Activated CD8-positive, alpha-beta T cell treated with anti-CD3 and anti-CD28 coated beads for 36 hours (primary cell): Measurements from ENCODE around the gene ACAP3. TPM values are rescaled to one million over a fixed set of nuclear protein-coding genes. Genes with fewer than 3 reads are reported as not detected.

Experiments used
- ATAC-seq: fragments of 200-7000 bp; cut with Tn5 transposase; one replicate; pipeline ENCODE4 v1.10.0; 2021; ENCODE audit warnings: mild to moderate bottlenecking, moderate library complexity
- CTCF ChIA-PET: fragments of 350-600 bp; sonication (Branson Sonifier 250); formaldehyde crosslinking; loops from one replicate; lab custom pipeline; 2021; ENCODE audit warnings: antibody characterized with exemption; lab: Charles Lee
- POLR2A ChIA-PET: fragments of 350-600 bp; sonication (Branson Sonifier 250); formaldehyde crosslinking; loops from one replicate; lab custom pipeline; 2021; ENCODE audit warnings: antibody characterized with exemption; lab: Charles Lee
- DNase-seq: peaks from one replicate; pipeline ENCODE4 v3.0.0-alpha.2; 2020
- H3K27ac Mint-ChIP-seq: one replicate; pipeline ENCODE4 v1.8.0; 2021; ENCODE audit warnings: mild to moderate bottlenecking, mixed read lengths
- H3K27me3 Mint-ChIP-seq: one replicate; pipeline ENCODE4 v1.8.0; 2021; ENCODE audit warnings: mixed read lengths
- H3K36me3 Mint-ChIP-seq: one replicate; pipeline ENCODE4 v1.8.0; 2021; ENCODE audit warnings: low read depth, mixed read lengths
- H3K4me1 Mint-ChIP-seq: one replicate; pipeline ENCODE4 v1.8.0; 2021; ENCODE audit warnings: low read depth, mixed read lengths
- H3K4me3 Mint-ChIP-seq: one replicate; pipeline ENCODE4 v1.8.0; 2021; ENCODE audit warnings: mild to moderate bottlenecking, moderate library complexity, mixed read lengths
- H3K9me3 Mint-ChIP-seq: one replicate; pipeline ENCODE4 v1.8.0; 2021; ENCODE audit warnings: mixed read lengths
- CTCF ChIP-seq: fragments of 200-600 bp; IDR thresholded peaks from one replicate; pipeline ENCODE4 v1.8.0; 2022; ENCODE audit warnings: antibody characterized with exemption, mild to moderate bottlenecking
- intact Hi-C: fragments of 100-400 bp; cut with micrococcal nuclease; formaldehyde crosslinking; loops from one replicate; pipeline ENCODE4 v1.10.0; 2022
- total RNA-seq, 2 experiments: library from RNA; stranded (reverse); gene quantifications; one replicate each; pipeline ENCODE4 v1.2.3, GENCODE V29; 2021

ACAP3 gene
- total RNA-seq, 2 experiments from 2014 or later: 41.1 to 42.5 TPM

GRCh38 chr1:1282998-1283397 lies 24.7 kb downstream of the ACAP3 start:
- intact Hi-C loops: no loop called here
- Mint-ChIP-seq H3K9me3 (no peaks in the 10 kb centered on the region), H3K36me3 (no peaks in the 10 kb centered on the region), H3K27me3 (no peaks in the 10 kb centered on the region), H3K4me3 (no peak overlapping the region), H3K27ac (no peak overlapping the region), H3K4me1 (peaks cover 2% of the 10 kb centered on the region)
- CTCF ChIA-PET: no interaction called here
- POLR2A ChIA-PET: no interaction called here
- TF ChIP-seq CTCF: no peak
- ATAC-seq (peak; percentile 45), DNase-seq (peak; percentile 55)

GRCh38 chr1:1281533-1282321 lies 26.0 kb downstream of the ACAP3 start:
- ATAC-seq (peak; percentile 52), DNase-seq (peak; percentile 40)
- H3K4me1 Mint-ChIP-seq: peaks cover 2% of the 10 kb centered on the region
- no peak overlapping the region for H3K4me3 Mint-ChIP-seq
- TF ChIP-seq CTCF: no peak
- H3K36me3 Mint-ChIP-seq: no peaks in the 10 kb centered on the region
- no peak overlapping the region for H3K27ac Mint-ChIP-seq
- no peaks in the 10 kb centered on the region for H3K27me3 Mint-ChIP-seq
- ChIA-PET CTCF (no interaction called here), POLR2A (interaction anchor here (1.4 kb wide), 1 partner anchor 24 kb away, joined by 4 read pairs; no protein-coding TSS in a partner anchor)
- intact Hi-C loops: no loop called here
- H3K9me3 Mint-ChIP-seq: no peaks in the 10 kb centered on the region

- H3K36me3 Mint-ChIP-seq: no peaks in the 10 kb centered on the region
- no peaks in the 10 kb centered on the region for H3K9me3 Mint-ChIP-seq
- H3K4me3 Mint-ChIP-seq: no peak overlapping the region
- ChIA-PET CTCF (no interaction called here), POLR2A (interaction anchor here (1.4 kb wide), 1 partner anchor 23 kb away, joined by 4 read pairs; no protein-coding TSS in a partner anchor)
- H3K27me3 Mint-ChIP-seq: no peaks in the 10 kb centered on the region
- intact Hi-C loops: no loop called here
- no peak for TF ChIP-seq CTCF
- H3K27ac Mint-ChIP-seq: no peak overlapping the region
- ATAC-seq (no peak), DNase-seq (no peak)
- peaks cover 2% of the 10 kb centered on the region for H3K4me1 Mint-ChIP-seq
These were observed 26.8 kb downstream of the ACAP3 start for GRCh38 chr1:1280782-1281481.

- H3K9me3 Mint-ChIP-seq: no peaks in the 10 kb centered on the region
- H3K36me3 Mint-ChIP-seq: no peaks in the 10 kb centered on the region
- DNase-seq (no peak), ATAC-seq (no peak)
- no peak for TF ChIP-seq CTCF
- H3K4me3 Mint-ChIP-seq: no peak overlapping the region
- ChIA-PET POLR2A (no interaction called here), CTCF (interaction anchor here (1.1 to 1.2 kb wide), 2 partner anchors 11 to 157 kb away, joined by 3 read pairs; no protein-coding TSS in a partner anchor)
- intact Hi-C loops: no loop called here
- H3K27ac Mint-ChIP-seq: no peak overlapping the region
- H3K4me1 Mint-ChIP-seq: peaks cover 7% of the 10 kb centered on the region
- H3K27me3 Mint-ChIP-seq: no peaks in the 10 kb centered on the region
These were observed 28.7 kb downstream of the ACAP3 start for GRCh38 chr1:1279028-1279427.

GRCh38 chr1:1278620-1279019 lies 29.1 kb downstream of the ACAP3 start:
- H3K27me3 Mint-ChIP-seq: no peaks in the 10 kb centered on the region
- POLR2A ChIA-PET: no interaction called here

More at GRCh38 chr1:1278620-1279019, 29.1 kb downstream of the ACAP3 start:
- CTCF ChIA-PET: interaction anchor here (0.7 to 1.1 kb wide), 2 partner anchors 12 to 13 kb away, joined by 3 read pairs; no protein-coding TSS in a partner anchor
- no peaks in the 10 kb centered on the region for H3K36me3 Mint-ChIP-seq
- TF ChIP-seq CTCF: no peak
- intact Hi-C loops: no loop called here
- ATAC-seq (no peak), DNase-seq (no peak)
- no peak overlapping the region for H3K27ac Mint-ChIP-seq
- H3K4me3 Mint-ChIP-seq: no peak overlapping the region
- no peaks in the 10 kb centered on the region for H3K9me3 Mint-ChIP-seq
- H3K4me1 Mint-ChIP-seq: peaks cover 7% of the 10 kb centered on the region
